GM19468 (cell line): Measurements from ENCODE around the gene ITPR1.

Experiments
- ATAC-seq: cut with Tn5 transposase; IDR thresholded peaks from one replicate; pipeline ENCODE4 v1.9.1; 2021; ENCODE audit warnings: mild to moderate bottlenecking, moderate library complexity, moderate number of reproducible peaks; ENCODE audit not compliant: unreplicated experiment; ENCODE audit errors: extremely low read depth

The ITPR1 gene

DNA sequence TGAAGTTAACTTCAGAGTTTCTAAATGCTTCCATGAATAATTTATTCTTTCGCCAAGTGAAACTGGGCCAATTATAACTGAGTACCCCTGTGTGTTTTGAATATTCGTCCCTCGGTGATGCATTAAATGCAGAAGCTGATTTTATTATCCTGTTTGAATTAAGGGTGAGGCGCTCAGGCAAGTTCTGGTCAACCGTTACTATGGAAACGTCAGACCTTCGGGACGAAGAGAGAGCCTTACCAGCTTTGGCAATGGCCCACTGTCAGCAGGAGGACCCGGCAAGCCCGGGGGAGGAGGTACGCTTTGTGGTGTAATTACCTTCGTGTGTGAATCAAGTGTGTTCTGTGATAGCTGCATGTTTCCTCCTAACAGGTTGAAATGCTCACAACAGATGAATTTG, 239.8 kb downstream of the ITPR1 start:
- no peak for ATAC-seq

DNA sequence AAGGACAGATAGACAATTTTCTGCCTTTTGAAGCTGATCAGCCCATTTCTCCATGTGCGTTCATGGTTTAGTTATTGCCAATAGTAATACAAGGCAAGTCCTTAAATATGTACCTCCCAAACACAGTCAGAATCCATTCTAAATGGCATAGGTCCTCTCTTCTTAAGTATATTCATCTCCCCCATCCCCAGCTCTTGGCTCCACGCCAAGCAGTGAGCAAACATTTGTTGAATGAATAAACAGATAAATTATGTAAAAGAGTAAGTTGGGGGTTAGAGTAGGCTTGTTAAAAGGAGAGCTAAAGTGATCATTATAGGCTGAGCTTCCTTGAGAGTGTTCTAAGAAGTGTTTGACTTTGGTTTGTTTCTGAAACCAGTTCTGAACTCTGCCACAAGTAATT, 241.3 kb downstream of the ITPR1 start:
- ATAC-seq: no peak

DNA sequence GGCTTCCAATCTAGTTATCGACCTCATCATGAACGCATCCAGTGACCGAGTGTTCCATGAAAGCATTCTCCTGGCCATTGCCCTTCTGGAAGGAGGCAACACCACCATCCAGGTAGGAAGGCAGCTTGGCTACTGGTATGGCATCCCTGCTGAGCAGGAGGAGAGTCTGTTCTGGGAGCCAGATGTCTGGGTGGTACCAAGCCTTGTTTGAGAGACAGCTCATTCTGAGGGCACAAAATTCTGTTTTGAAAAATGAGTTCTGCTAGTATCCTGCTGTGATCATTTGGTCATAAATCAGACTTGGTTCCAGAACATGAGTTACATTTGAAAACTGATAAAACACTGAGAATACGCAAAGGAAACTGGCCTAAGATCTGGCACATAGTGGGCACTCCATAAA, 242.1 kb downstream of the ITPR1 start:
- no peak for ATAC-seq

DNA sequence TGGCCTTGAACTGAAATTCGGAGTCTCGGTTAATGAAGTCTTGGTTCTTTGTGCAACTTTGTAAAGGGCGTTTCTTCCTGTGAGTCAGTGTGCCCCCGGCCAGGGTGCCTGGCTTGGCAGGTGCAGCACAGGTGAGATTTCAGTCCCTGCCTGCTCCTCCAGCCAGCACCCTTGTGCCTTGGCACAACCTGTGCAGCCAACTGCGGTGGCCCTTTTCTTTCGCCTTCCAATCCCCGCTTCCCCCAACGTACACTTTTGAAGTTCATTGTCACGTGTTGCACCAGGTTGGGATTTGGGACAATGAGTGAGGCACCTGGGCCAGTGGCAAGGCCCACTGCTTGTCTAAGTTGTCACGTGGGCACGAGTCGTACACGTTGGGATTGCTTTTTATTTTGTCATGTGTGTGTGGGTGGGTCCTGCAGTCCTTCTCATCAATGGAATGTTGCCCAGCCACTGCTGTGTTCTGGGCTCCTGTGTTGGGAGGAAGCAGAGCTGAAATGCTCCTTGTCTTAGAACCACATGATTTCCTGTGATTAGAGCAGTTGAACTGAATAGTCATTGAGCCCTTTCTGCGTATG, 243.2 kb downstream of the ITPR1 start:
- no peak for ATAC-seq

DNA sequence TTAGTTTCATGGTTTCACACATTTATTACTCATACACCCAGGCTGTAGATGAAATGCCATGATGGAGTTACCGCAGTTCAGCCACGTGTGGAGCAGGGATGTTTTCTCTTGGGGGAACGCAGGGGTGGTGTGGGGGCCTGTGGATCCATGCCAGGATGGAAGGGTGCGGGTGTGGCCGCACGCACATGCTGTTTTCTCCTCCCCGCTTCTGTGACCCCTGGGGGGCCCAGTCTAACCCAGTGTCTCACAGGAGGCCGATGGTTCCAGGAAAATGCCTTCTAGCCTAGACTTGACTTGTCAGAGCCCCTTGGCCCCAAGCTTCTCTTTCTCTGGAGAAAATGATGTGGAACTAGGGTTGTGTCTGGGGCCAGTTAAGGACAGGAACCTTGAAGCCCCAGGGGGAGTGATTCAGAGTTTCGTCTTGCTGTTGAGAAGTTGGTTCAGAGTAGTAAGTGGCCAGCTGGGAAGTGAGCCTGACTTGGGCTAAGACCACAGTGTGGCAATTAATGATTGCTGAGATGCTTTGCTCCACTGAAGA, 245.7 kb downstream of the ITPR1 start:
- no peak for ATAC-seq

DNA sequence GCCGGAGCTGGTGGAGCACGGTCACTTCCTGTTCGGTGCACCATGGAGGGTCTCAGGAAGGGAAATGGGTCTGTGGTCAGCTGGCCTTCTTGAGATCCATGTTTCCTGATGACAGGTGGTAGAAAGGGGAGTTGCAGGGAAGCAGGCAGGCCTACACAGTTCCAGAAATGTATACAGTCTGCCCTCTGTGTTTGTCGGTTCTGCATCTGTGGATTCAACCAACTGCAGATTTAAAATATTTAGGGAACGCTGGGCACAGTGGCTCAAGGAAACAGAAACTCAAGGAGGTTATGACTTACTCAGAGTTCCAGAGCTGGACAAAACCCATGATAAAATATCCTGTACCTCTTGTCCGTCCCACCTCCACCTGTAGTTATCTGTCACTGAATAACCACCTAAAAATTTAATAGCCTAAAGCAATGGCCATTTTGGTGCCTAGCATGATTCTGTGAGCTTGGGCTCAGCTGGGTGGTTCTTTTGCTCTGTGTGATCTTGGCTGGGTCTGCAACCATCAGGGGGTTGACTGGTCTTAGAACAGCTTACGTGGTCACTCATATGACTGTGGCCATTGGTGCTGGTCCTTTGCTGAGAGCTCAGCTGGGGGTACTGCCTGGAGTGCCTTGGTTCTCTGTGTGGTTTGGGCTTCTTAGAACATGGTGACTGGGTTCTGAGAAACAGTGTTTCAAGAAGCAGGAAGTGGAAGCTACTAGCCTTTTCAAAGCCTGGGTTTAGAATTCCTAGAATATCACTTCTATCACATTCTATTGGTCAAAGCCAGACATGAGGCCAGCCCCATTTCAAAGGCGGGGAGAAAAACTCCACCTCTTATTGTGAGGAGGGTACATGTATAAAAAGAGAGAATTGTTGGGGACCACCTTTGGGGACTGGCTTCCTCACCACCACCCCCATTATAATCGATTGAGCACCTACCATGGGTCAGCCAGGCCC, 246.4 kb downstream of the ITPR1 start:
- no peak for ATAC-seq

DNA sequence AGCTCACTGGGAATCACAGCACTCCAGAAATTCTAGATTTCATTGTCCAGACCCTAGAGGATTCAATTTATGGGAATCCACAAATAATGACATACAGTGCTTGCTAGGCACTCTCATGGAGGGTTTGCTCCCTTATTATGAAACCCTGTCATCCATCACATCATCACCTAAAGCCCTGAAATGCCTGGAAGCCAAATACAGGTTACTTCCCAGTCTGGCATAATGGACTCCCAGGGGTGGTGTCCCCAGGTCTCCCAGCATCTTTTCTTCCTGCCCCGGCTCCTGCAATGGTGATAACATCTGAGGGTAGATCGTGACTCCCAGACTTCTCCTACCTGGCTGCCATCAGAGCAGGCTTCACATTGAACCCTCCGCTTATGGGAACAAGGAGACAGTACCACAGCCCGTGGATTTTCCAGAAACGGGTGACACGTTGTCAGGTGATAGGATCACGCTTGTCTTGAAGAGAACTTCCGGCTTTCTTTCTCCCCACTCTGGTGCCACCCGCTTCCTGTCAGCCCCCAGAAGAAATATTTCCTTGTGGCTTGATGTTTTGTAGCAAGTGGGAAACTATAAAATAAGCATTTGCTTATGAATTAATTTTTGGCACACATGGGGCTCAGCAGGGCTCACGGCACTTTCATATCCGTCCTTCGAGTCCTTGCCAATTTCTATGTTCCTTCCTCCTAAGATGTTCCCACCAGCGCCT, 247.4 kb downstream of the ITPR1 start:
- no peak for ATAC-seq

DNA sequence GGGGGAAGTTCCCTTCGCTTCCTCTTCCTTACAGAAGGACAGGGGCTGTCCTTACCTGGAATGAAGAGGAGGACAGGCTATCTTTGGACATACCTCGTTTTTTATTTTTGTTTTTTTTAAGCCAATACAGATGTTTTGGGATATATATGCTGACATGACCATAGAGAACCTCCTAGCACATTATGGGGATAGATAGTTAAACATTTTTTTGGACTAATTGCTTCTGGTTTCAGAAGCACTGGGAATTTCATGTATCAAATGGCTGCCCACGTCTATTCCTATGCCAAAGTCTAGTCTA, 247.9 kb downstream of the ITPR1 start:
- ATAC-seq: no peak

DNA sequence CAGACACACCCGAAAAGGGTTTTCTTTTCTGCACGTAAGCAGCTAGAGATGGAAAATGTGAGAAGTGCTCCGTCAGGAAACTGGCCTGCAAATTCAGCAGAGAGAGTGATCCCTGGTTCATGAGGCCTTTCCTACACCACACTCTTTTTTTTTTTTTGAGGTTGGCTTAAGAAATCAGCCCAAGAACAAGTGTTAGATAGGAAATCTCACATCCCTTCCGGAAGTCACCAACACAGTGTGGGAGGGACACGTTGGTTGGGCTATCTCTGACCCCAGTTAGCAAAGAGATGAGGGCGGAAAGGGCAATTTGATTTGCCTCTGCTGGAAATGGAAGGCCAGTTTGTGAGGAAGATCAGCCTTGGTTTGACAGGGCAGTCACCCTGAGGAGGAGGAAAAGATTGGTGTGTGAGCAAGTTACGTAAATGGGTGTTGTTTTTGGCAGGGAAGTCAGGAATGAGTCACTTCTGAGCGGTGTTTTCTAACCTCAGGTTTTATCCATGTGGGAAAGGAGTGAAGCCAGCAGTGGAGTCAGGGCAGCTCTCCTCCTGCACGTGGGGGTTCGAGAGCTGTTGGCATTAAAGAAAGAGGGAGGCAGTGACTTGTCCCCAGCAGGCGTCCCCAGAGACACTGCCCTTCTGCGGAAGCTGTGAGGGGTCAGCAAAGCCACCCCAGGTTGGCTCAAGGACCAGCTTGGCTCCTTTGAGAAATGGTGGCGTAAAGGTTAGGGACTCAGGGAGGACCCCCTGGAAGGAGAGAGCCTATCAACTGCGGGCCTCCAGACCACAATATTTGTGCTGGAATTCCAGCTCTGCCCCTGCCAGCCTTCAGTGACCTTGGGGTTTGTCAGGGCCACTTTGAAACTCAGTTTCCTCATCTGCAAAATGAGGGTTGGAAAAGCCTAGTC, 248.5 kb downstream of the ITPR1 start:
- no peak for ATAC-seq

DNA sequence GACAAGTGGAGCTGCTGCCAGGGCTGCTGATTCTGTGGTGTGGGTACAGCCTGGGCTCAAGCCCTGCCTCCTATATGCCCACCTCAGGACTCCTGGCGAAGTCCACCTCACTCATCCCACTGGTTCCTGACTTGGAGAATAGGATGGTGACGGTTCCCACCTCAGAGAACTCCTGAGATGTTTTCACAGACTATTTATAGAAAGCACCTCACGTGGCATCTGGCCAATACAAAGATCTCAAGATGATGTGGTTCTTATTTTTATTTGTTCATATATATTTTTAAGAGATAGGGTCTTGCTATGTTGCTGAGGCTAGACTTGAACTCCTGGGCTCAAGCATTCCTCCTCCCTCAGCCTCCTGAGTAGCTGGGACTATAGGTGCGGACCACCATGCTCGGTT, 249.2 kb downstream of the ITPR1 start:
- no peak for ATAC-seq

DNA sequence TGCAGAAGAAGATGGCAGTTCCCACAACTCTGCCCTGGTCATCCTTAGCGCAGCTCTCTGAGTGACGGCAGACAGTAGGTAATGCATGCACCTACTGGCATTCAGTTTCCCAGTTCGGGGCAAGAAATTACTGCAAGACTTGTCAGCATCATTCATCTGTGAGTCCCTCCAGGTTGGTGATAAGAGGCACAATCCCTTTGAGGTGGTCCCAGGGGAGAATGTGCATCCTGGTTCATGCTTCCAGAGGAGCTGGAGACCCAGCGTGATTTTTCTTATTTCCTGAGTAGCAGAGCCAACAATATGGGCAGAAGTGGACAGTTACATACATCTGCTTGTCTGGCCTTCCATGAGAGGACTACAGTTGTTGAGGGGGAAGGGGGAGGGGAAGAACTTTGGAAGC, 250.2 kb downstream of the ITPR1 start:
- ATAC-seq: no peak

DNA sequence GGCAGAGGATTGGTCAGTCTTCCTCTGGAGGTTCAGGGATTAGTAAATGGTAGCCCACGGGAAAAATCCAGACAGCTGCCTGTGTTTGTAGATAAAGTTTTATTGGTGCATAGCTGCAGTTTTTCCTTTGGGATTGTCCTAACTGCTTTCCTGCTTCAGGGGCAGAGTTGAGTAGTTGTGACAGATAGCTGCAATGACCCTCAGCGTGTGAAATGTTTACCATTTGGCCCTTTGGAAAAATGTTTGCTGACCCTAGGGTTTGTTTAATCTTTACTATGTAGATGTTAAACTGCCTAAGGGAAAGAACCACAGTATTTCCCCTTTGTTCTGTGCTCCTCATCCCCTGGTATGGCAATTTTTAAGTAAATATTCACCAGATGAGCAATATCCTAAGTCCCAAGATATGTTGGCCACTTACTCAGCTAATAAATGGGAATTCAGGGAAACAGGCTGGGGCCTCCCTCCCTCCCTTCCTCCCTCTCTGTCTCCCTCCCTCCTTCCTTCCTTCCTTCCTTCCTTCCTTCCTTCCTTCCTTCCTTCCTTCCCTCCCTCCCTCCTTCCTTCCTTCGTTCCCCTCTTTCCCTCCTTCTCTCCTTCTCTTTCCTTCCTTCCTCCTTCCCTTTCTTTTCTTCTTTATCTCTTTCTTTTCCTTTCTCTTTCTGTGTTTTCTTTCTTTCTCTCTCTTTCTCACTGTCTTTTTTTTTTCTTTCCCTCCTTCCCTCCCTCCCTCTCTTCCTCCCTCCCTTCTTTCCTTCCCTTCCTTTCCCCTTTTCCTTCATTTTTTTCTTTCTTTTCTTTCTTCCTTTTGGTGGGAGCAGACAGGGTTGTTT, 251.5 kb downstream of the ITPR1 start:
- no peak for ATAC-seq

DNA sequence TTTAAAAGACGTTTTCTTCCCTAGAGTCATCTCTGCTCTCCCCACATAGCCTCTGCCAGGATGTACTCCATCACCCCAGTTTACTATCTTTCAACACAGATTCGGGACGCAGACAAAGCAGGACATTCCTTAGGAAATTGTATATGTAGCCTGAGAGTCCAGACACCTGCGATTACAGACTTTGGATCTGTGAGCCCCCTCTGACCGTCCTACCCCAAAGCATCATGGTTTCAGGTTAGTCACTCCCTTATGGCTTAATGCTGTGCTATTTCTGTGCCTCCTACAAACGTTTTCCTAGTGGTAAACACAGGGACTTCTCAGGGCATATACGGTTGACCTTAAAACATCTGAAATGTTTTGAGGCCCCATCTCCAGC, 252.1 kb downstream of the ITPR1 start:
- ATAC-seq: no peak

DNA sequence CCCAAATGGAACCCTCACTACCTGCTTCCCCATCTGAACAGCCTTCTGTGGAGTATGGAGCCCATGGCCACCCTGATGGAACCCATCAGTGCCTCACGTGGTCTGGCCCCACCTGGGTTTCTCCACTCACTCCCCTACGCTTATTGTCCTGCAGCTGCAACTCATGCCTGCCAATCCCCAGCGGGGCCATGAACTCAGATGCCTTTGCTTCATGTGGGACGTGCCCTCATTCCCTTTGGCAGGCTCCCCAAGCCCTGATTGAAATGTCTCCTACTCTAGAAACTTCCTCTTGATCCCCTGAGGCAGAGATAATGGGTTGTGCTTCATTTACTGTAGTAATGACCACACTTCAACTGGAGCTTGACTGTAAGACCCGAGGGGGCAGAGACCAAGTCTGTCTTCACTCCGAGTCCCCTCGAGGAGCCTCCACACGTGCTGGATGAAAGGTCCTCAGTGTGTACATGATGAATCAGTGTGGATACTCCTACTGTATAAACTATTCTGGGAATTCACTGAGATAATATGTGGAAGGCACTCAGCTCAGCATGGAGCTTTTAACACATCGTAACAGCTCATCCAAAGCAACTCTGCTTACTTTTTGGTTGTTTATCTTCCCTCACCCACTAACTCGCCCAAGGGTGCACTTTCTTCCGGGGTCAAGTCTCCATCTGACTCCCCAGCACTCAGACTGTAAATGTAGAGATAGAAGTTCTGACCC, 253.3 kb downstream of the ITPR1 start:
- ATAC-seq: no peak

DNA sequence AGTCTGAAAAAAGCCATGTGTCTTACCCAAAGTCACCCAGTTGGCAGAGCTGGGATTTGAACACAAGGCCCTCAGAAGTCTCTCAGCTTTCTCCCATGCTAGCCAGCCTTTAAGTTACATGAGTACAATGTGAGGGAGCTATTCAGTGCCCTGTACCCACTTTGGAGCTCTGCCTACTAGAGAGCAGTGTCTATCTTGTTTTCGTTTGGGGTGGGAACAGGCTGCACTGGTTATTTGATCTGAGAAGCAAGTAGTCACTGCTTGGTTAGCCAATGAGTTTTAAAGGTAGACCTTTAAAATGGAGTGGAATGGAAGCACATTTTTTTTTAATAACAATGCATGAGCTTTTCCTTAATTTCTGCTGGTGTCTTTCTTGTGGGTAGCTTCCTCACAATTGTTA, 255.0 kb downstream of the ITPR1 start:
- no peak for ATAC-seq

DNA sequence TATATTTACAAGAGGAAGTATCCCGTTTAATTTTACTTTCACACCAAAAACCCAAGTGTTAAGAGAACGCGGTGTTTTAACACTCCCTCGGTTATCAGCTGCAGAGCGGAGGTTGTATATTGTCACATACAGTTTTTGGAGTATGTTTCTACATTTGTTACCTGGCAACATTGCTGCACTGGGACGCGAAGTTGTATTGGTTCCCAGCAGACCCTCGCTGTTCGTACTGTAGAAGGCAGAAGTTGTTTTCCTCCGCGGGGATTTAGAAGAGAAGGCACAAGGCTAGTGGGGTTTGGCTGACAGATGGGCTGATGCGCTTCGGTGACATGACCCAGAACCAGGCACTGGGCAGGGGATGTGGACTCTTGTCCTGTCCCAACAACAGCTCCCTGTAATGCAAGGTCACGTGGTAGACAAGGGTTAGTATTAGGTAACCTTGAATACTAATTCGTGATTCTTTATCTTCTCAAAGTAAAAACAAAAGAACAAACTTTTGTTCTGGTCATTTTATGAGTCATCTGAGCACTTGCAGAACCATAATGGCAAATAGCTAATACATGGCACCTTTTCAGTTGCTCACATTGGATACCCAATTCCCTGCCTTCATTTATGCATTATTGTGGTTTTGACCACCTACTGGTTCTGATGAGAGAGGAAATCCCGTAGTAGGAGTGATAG, 255.7 kb downstream of the ITPR1 start:
- no peak for ATAC-seq

DNA sequence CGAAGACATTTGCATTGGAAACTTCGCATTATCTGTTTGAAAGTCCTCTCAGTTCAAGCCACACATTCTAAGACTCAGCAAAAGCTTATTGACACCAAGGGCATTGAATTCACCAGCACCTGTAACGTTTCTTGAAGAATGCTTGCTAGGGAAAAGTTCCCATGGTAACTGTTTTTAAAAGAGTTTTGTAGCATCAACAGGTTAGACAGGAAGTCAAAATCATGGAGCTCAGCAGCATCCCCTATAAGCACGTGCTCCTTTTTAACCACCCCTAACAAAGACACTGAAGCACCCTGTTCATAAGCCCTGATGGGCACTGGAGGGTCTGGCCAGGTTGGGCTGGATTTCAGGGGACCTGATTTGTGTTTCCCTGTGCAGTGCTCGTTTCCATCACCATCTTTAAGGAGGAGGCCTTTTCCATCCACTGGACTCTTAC, 256.4 kb downstream of the ITPR1 start:
- no peak for ATAC-seq

DNA sequence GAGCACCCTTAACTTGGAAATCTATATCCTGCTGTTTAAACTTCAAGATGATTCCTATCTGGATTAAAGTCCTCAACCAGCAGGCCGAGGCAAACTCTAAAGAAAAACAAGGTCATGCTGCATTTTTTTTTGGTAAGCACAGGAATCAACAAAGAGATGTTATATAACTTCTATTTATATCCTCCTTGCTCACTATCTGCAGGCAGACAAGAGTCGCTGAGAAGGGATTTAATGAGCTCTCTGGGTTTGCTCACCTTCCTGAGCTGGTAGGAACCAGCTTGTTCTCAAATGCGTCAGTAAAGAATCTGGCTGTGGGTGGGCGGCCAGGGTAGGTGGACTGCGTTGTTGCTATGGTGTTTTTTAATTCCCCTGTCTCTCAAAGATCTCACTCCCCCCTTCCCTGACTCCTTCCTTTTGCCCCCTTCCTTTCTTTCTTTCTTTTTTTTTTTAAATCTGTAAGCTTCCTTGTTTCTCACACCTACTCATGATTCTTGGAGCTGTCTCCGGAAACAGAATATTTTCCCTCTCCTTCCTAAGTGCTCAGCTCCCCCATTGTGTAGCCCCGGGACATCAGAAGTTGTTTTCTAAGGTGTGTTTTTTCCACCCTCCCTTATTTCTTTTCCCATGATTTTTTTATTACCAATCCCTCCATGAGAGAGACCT, 257.3 kb downstream of the ITPR1 start:
- no peak for ATAC-seq
